ENCODE measurements around the gene XPNPEP1.

DNA sequence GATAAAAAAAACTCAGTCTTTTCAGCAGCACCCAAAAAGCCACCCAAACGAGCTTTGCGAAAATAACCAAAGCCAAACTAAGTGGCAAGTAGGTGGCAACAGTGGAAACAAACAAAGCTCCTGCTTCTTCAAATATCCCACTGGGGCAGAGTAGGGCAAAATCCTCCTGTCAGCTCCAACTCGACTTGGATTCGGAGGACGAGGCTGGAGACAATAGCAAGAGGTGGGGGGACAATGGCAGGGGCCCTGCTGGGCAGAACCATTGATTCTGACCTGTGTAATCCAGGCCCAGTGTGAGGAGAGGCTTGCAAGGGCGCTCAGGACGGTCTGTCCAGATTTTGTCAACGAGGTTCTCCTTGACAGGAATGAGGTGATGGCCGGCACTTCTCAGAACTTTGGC is 35.5 kb downstream of the XPNPEP1 start:
- TF ChIP-seq CTCF (IDR thresholded peaks at IDR 0.05; ENCODE audit: low read length) (no peak), EZH2 (IDR thresholded peaks at IDR 0.05; ENCODE audit: borderline replicate concordance, low read length) (no peak)

Measured in OCI-LY1 (cell line).